Renal cortex interstitium (tissue), 11 donors: ENCODE measurements around the gene DNAH8. TPM values are rescaled to one million over a fixed set of nuclear protein-coding genes. Genes with fewer than 3 reads are reported as not detected.

Source experiments
- DNase-seq, 11 donors: peaks; one replicate each; pipeline ENCODE4 v3.0.0-alpha.2; 2013; ENCODE audit warnings: low read depth in 9 of 11, low spot score in 4 of 11; ENCODE audit errors: extremely low read depth in 1 of 11
- polyA plus RNA-seq, 3 donors: library from polyadenylated mRNA; unstranded; fragments of 120-200 nt; gene quantifications; one replicate each; pipeline ENCODE4 v1.2.1, GENCODE V29; 2013; ENCODE audit not compliant: insufficient read length in 3 of 3

Gene DNAH8
- polyA plus RNA-seq, 3 donors, result 0.39 to 1.1 (median 0.90) TPM

DNA sequence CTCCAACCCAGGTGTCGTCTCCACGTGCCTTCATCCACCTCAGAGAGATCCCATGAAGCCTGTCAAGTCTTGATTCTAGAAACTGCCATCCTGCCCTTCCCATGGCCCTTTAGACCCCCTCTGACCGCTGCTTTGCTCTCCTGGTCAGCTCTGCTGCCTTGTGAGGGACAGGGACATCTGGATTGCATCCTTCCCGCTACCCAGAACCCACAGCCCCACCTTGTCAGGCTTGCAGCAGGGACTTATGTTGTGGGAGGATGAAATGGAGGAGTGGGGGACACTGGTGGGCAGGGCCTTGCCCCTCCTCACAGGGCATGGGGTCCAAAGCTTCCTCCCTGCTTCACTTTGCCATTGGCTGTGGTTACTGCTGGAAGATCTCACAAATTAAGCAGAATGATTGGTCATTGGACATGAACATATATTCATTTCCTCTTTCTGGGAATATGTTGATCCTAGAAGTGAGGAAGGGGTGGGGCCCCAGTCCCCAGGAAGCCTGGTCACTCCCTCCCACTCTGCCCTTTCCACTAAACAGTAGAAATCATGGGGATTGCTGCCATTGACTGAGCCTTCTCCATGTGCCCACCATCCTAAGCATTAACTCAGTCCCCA, 338.0 kb downstream of the DNAH8 start:
- DNase-seq, result no peak

DNA sequence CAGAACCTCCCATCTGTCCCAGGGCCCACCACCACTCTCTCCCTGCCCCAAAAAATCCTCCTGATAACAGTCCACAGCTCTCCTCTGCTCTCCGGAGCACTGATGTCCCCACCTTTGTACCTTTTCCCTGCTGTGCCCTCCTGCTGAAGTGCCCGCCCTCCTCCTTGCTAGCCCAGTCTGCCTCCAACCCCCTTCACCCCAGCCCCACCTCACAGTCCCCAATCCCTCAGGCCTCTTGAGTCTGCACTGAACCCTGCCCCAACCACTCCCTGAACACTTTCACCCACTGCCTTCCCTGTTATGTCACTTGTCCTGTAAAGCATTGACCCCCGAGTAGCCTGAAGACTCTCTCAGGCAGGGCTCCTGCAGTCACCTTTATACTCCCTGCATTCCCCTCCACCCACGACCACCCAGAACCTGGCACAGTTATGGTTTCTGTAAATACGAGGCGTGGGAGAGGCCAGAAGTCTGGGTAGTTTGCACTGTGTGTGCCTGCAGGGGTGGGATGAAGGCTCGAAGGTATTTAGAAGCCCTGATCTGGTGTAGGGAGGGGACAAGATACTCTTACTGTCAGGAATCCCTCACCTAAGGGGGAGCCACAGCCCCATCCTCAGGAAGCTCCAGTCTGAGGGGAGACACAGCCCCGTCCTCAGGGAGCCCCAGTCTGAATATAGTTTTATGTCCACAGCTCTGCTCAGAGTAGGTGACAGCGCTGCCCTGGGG, 338.9 kb downstream of the DNAH8 start:
- no peak for DNase-seq

DNA sequence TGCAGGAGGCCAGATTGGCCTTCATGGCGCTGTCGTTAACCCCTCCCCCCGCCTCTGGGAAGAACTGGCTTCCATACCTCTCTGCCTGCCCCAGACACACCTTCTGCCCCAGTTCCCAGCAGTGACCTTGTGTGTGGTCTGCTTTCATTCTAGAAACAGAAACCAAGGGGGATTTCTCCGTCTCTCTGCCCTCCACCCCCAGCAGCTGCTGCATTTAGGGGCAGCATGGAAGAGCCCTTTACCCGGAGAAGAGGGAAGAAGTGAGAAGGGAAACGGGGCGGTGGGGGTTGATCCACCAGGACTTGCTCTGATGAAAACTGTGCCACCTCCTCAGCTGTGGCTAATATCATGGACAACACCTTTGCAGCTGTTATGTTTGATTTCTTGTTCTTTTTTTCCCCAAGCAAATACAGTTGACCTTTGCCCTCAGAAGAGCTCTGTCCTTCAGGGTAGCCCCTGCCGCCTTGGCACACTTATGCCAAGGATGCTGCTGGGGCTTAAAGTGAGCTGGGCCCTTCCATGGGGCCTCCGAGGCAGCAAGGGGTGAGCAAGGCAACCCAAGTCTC, 339.5 kb downstream of the DNAH8 start:
- DNase-seq, result no peak

DNA sequence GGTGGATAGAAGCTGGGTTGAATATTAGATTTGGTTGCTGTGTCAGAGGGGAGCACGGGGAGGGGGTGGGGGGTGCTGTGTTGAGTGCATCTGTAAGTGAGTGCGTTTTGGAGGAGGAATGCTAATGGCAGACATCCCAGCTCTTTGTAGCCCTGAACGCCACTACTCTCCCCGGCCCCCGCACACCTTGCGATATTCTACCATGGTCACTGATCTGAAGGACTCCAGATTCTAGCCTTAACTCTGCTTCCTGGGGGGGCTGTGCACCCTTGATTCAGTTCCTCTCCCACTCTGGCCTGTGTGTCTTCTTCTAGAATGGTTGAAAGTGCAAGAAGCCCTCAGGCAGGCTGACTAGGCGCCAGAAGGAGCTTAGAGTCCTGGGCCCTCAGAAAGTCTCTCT, 340.6 kb downstream of the DNAH8 start:
- DNase-seq, result no peak

DNA sequence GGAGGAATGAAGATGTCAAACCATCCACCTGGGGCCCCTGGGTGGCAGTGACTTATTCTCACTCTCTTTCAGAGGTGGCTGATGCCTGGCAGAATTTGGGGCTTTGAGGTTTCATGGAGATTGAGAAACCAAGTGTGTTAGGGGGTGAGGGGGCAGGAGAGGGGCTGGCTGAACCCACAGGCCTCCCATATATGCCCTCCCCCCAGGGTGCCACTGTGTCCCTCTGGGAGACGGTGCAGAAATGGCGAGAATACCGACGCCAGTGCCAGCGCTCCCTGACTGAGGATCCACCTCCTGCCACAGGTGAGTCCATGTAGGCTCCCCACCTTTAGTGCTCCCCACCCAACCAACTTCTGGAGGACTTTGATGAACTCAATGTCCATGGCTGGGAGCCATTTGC, 341.1 kb downstream of the DNAH8 start:
- no peak for DNase-seq

DNA sequence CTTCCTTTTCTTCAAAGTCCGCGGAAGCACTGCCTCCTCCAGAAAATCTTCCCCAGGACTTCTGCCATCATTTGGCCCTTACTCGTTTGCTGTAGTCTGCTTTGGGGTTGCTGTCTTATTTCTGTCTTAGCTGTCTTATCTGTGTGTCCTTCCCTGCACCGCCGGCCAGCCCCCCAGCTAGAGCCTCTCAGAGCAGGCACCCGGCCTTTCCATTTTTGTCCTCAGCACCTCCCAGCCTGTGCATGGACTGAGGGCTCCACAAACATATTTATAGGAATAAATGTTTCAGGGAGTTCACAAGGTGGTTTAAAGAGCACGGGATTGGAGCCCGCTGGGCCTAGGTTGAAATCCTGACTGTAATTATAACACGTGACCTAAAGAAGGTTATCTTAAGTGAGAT, 341.6 kb downstream of the DNAH8 start:
- DNase-seq, result no peak

DNA sequence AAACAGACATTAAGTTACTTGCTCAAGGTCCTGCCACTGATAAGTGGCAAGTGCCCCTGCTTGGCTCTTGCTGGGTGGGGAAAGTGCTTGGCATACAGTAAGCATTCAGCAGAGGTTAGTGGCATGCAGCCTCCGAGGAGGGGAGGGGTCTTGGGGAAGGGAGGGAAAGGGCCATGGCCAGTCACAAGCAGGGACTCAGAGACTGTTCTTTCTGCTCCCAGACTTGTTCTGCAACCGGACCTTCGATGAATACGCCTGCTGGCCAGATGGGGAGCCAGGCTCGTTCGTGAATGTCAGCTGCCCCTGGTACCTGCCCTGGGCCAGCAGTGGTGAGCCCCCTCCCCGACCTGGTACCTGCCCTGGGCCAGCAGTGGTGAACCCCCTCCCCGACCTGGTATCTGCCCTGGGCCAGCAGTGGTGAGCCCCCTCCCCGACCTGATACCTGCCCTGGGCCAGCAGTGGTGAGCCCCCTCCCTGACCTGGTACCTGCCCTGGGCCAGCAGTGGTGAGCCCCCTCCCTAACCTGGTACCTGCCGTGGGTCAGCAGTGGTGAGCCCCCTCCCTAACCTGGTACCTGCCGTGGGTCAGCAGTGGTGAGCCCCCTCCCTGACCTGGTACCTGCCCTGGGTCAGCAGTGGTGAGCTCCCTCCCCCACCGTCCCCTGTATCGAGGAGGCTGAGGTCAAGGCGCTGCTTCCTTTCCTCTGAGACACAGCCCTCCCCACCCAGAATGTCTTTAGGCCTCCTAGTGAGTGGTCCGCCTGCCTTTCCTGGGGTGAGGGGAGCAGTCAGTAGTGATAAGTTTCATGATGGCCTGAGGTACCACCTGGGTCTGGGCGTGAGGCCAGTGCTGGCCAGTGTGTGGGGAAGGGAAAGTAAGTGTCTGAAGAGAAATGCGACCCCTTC, 342.4 kb downstream of the DNAH8 start:
- no peak for DNase-seq

DNA sequence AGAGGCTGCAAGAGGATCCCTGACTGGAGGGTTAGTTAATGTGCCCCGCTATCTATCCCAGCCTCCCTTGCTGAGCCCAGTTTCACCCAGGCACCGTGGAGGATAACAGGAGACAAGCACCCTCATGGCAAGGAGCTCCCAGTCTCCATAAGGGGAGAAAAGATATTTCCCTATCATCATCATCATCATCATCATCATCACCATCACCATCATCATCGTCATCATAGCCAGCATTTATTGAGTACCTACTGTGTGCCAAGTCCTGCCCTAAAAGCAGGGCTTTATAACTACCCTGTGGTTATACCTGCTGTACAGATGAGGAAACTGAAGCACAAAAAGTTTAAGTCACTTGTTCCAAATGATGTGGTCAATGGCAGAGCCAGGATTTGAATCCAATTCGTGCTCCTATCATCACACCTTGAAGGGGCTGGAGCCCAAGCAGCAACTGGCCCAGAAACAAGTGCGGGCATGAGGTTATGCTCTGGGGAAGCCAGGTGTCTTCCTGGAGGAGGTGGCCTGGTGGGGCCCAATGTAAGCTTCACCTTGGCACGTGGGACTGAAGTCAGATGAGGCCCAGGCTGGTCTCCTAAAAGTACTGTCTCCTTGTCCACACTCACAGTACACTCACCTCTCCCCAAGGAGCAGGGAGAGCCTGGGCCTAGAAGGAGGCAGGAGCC, 343.5 kb downstream of the DNAH8 start:
- DNase-seq, result no peak

DNA sequence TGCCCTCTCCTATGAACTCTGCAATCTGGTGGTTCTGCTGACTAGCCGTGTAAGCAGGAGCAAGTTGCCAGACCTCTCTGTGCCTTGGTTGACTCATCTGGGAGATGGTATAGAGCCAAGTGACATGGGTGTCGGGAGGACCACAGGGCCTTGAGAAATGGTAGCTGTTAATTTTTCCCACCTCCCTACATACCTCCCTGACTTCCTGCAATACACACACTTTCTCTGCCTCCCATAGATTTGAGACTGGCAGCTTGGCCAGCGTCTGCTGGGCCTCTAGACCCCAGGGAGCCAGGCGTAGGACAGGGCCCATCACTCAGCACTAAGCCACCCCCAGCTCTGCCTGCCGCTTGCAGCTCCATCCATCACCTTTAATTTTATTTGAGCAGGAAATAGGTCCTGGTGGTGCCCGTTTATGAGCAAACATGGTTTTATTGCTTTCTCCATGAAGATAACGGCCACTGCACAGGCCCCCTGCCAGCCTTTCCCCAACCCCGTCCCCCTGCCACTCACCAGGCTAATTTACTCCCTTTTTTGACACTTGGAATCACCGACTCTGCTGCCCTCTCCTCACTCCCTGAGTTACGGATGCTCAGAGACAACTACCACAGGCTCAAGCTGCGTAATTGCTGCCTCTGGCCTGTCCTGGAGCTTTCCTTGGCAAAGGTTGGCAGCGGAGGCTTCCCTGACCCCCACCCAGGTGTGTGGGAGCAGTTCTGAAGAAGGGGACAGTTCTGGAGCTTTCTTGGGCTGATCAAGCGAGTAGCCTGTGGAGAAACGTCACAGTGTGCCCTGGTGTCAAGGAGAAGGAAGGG, 344.6 kb downstream of the DNAH8 start:
- DNase-seq, result no peak

DNA sequence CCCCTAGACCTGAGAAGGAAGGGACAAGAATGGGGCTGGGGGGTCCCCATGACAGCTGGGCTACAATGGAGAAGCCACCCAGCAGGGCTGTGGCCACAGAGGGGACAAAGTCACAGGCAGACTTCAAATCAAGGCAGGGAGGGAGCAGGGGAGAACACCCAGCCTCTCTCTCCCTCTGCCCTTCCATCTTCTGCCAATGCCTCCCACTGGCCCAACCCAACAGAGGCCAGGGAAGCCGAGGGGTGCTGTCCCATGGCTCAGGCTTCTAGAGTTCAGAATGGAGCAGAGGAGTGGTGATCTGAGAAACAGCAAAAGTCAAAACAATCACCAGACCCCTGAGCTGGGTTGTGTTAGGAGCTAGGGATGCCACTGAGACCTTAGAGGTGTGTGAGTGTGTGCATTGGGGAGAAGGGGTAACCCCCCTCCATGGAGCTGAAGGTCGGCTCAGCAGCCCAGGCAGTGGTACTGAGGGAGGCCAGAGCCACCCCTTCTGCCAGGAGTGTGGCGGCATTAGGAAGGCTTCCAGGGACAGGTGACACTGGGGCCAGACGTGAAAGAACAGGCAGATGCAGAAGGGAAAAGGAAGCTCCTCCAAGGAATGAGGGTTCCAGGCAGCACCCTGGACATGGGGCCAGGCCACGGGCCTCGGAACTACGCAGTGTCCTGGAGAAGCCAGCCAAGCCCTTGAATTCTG, 345.5 kb downstream of the DNAH8 start:
- DNase-seq, result no peak

DNA sequence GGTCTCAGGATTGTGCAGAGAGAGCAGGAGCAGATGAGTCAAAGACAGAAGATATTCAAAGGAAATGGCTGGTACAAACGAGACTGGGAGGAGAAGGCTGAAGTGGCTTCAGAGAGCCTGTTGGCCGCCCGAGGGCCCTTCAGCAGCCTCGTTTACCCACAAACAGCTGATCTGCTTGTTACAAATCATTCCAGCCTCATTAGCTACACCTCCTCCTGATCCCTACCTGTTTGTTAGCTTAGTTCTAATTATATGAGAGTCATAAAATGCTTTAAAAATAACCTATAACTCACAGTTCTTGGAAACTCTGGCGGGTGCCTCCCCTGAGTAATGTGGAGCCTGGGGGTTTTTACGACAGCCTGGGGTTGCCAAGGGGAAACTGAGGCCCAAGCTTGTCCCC, 346.1 kb downstream of the DNAH8 start:
- no peak for DNase-seq

DNA sequence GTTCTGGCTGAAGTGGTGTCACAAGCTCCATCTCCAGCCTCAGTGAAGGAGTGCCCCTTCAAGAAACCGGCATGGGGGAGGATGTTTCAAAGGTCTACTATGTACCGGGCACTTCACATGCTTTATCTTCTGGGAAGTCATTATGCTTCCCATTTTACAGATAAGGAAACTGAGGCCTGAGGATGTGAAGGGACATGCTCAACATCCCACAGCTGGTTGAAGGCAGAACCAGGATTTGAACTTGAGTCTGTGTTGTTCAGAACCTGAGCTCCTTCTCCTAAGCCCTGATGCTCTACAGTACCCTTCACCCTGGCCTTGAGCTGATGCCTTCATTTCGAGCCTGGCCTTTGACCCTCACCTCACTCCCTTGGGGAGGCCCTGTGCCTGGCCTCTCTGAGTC, 346.5 kb downstream of the DNAH8 start:
- DNase-seq, result no peak

DNA sequence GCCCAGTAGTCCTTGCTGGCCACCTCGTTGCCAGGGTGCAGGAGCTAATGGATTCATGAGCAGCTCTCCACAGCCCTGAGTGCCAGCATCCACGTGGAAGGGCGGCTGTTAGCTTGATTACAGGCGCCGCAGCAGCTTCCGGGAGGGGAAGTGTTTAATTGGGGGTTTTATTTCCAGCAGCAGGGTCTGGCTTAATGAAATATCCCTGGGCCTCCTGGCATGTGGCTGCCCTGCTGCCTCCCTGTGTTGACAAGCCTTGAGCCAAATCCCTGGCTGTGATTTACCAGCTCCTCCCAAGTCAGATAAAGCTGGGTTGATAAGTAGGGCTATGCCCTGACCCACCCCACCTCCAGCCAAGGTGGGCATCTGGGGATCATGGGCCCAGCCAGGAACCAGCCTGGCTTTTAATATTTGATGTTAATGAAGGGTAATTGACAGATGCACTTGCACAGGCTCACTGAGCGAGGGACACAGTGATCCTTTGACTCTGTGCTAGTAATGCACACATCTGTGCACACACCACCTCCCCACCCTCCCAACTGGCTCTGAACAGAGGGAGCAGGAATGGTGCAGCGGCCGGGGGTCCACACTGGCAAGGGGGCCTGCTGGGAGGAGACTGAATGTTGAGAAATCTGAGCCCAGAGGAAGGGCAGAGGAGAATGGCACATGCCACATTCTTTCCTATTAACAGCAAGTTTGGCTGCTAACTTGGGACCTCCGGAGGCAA, 347.1 kb downstream of the DNAH8 start:
- no peak for DNase-seq

DNA sequence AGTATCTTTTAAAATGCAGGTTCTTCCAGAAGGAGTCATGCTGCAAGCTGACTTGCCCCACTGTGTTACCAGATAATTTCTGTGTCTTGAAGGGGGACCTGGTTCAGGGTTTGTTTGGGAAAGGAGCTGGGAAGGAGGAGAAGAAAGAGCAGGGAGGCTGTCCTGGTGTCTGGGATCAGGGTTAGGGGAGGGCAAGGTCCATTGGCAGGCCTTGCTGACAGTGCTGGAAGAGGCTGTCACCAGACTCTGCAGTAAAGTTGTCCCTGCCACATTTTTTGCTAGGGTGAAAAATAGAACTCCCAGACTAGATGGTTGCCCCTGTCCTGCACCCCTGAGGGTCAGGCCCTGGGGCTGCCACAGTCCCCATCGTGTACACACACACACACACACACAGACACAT, 348.4 kb downstream of the DNAH8 start:
- DNase-seq, result no peak

DNA sequence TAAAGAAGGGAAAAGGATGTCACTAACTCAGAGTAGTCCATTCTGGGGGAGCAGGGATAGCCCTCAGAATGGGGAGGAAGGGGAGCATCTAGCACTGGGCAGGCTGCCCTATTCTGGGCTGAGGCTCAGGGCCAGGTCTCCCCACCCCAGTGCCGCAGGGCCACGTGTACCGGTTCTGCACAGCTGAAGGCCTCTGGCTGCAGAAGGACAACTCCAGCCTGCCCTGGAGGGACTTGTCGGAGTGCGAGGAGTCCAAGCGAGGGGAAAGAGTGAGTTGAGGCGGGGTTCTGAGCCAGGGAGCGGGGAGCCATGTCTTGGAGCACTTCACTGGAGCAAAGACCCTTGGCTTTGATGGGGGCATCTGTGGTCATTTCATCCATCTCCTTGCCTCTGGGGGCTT, 350.4 kb downstream of the DNAH8 start:
- no peak for DNase-seq

DNA sequence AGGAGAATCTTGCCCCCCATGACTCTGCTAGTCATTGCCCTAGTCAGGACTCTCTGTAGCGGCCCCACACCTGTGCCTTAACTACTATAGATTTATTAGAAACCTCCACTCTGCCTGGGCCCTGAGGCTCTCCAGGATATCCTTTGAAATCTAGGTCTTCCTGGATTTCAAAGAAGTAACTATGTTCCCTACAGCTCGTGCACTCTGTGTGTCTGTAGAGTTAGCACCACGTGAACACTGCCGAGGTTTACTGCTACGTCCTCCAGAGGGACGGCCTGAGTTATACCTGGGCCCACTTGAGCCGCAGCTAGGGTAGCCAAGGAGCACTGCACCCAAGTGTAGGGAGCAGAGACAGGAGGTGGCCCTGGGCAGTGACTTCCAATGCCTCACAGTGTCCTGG, 353.3 kb downstream of the DNAH8 start:
- no peak for DNase-seq

DNA sequence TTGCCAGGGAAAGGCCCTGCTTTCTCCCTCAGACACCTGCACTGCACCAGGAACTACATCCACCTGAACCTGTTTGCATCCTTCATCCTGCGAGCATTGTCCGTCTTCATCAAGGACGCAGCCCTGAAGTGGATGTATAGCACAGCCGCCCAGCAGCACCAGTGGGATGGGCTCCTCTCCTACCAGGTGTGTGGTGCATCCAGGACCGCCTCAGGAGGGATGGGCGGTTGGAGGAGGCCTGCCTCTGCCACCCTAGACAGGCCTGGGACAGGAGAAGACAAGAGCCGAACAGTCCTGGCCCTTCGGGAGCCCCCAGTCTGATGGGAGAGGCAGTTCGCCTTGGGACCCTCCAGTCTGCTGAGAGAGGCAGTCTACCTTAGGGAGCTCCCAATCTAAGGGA, 357.7 kb downstream of the DNAH8 start:
- DNase-seq, result no peak
